HG02623 (cell line): ENCODE data around the gene CEND1.

ENCODE experiments used
- ATAC-seq: cut with Tn5 transposase; IDR thresholded peaks from one replicate; pipeline ENCODE4 v1.9.1; 2021; ENCODE audit warnings: moderate library complexity; ENCODE audit not compliant: unreplicated experiment

Gene CEND1

GRCh38 chr11:789943-790342 is at the start of gene CEND1:
TSS of gene CEND1 (minus strand) at chr11:790090. CDS start at chr11:788576, 1,514 bp downstream.
- ATAC-seq = no peak

GRCh38 chr11:839280-839623 is 49.4 kb upstream of the CEND1 start:
- no peak for ATAC-seq

- no peak for ATAC-seq
Measured at GRCh38 chr11:838441-839279, 48.8 kb upstream of the CEND1 start.

GRCh38 chr11:837990-838307 is 48.1 kb upstream of the CEND1 start:
- no peak for ATAC-seq

- ATAC-seq = no peak
Measured at GRCh38 chr11:837189-837989, 47.5 kb upstream of the CEND1 start.

GRCh38 chr11:836700-837099 is 46.8 kb upstream of the CEND1 start:
- no peak for ATAC-seq

- no peak for ATAC-seq
Measured at GRCh38 chr11:836274-836673, 46.4 kb upstream of the CEND1 start.

- ATAC-seq = no peak
Measured at GRCh38 chr11:834371-835316, 44.8 kb upstream of the CEND1 start.

- ATAC-seq = no peak
Measured at GRCh38 chr11:833849-834311, 44.0 kb upstream of the CEND1 start.

- ATAC-seq = no peak
Measured at GRCh38 chr11:833114-833791, 43.4 kb upstream of the CEND1 start.

- ATAC-seq = no peak
Measured at GRCh38 chr11:832529-833113, 42.7 kb upstream of the CEND1 start, which contains the start of gene CD151. TSS of gene CD151 (plus strand) at chr11:832952. CDS start at chr11:836070, 3,118 bp downstream.

GRCh38 chr11:831961-832528 is 42.2 kb upstream of the CEND1 start:
- no peak for ATAC-seq

- no peak for ATAC-seq
Measured at GRCh38 chr11:831118-831864, 41.4 kb upstream of the CEND1 start.

GRCh38 chr11:830295-831117 is 40.6 kb upstream of the CEND1 start:
- no peak for ATAC-seq

GRCh38 chr11:829847-830294 is 40.0 kb upstream of the CEND1 start:
- ATAC-seq = no peak

- ATAC-seq = no peak
Measured at GRCh38 chr11:829176-829846, 39.4 kb upstream of the CEND1 start.

- no peak for ATAC-seq
Measured at GRCh38 chr11:828506-829175, 38.8 kb upstream of the CEND1 start.
